IPS DF 4.7 (cell line): Measurements from ENCODE around the gene NPFFR1.
"Not testable (repeated sequence)": the region's sequence is repeated elsewhere in the genome, so short reads cannot be mapped to it uniquely, and the experiment has no call there.

Experiments
- DNase-seq: peaks from one replicate; pipeline ENCODE4 v3.0.0-alpha.2; 2013; ENCODE audit warnings: low spot score; ENCODE audit errors: extremely low read depth

Gene NPFFR1

DNA sequence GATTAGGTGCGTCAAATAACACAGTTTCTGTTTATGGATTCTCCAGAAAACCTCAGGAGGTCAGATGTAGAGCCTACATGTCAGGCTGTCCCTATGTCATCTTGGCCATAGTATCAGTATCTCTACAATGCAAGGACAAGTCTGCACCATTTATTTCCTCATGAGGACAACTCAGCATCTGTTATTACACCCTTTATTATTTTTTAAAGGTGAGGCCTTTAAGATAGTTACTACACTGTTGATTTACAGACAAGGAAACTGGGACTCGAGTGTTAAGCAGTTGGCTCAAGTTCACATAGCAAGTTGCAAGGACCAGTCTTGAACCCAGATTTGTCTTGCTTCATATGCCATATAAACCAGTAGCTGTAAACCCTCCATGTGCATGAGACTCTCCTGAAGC, 27.3 kb downstream of the NPFFR1 start:
- DNase-seq = no peak

DNA sequence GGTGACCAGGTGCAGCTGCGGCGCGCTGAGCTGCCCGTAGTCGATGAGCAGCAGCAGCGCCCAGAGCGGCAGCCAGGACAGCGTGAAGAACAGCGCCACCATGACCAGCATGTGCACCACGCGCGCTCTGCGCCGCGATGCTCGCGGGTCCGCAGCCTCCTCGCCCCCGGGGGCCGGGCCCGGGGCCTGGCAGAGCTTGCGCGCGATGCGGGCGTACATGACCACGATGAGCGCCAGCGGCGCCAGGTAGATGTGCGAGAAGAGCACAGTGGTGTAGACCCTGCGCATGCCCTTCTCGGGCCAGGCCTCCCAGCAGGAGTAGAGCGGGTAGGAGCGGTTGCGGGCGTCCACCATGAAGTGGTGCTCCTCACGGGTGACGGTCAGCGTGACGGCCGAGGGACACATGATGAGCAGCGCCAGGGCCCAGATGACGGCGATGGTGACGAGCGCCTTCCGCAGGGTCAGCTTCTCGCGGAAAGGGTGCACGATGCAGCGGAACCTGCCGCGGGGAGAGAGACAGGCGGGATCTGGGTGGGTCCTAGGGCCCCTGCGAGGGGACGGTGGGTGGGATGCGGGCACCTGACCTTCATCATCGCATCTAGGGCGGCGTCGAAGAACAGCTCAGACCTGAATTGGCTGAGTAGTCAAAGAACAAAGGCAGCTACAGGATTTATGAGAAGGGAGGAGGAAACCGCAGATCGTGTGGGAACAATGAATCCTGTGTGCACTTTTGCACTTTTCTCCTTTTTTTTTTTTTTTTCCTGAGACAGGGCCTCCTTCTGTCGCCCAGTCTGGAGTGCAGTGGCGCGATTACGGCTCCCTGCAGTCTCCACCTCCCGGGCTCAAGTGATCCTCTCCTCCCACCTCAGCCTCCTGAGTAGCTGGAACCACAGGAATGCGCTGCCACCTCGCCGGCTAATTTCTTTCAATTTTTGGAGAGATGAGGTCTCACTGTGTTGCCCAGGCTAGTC, 28.2 kb downstream of the NPFFR1 start:
- no peak for DNase-seq

GRCh38 chr10:70254778-70255328, 29.0 kb downstream of the NPFFR1 start:
- no peak for DNase-seq

DNA sequence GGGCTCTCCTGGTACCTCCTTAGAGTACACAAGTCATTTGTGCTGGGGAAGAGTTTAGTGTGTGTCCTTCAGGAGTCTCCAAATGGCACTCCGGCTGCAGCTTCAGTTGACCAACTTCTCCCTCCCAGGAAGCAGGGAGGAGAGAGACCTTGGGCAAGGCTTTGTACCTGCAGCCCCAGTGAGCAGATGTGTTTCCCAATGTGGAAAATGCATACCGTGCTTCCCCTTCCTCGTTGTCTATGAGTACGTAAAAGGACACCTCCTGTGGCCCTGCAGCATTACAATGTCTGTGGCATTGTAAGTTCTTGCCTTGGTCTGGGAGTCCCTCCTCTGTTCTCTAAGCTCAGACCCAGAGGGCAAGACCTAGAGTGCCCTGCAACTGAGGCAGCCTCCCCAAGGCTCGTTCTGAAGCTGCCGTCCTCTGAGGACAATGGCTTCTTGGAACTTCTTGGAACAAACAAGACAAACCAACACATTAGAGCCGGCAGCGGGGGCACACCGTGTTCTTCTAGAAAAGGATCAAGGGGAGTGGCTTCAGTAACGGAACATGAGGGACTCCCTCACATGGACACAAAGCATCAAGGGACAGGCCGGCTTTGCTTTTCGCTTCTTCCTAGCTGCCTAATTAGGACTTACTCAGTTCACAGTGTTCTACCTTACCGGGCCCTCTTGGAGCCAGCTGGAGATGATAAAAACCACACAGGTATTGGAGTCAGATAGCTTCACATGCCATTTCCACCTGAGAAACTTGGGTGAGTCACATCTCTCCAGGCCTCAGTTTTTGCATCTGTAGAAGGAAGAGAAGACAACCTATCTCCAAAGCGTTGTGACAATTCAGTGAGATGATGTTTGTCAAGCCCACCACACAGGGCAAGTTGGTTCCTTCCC, 29.7 kb downstream of the NPFFR1 start:
- no peak for DNase-seq

DNA sequence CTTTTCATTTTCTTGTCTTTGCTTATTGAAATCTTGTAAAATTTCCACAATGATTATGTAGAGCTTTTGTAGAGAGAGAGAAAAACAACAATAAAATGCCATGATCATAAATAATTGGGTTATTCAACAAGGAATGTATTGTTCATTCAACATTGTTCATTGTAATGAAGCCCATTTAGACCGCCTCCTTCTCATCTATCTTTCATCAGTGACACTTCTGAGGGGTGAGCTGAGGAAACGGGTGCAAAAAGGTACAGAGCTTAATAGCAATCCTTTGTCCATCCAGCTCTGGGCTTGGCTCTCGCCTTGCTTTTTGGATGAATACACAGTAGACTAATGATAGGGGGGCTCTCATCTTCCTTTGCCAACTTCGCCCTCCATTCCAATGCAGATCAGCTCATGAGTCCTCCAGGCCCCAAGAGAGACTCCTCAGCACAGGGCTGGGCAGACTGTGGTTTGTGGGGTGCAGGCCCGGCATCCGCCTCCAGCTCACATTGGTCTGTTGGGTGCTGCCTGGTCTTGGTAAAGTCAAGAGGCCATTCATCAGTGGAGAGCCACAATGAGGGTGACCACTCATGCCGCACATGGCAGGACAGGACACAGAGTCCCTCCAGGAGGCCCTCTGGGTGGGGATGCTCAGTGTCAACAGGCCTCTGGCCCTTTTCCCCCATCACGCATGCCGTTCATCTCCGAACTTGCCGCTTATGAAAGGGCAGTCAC, 32.7 kb downstream of the NPFFR1 start:
- no peak for DNase-seq

DNA sequence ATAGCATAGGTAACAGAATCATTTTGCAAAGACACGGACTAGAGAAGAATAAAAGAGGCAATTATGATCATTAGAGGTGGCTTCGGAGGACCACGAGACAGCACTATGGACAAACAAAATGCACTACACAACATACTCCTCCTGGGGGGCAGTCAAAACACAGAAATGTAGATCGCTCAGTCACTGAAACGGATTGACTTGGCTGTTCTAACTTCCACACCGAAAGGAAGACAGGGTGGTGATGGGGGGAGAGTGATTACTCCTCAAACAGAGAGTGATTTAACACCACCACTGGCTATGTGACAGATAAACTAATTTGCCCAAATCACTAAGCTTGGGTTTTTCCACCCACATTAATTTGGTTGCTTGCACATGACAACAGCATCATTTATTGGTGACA, 36.4 kb downstream of the NPFFR1 start:
- no peak for DNase-seq

- DNase-seq = no peak
Measured at GRCh38 chr10:70241081-70241480, 42.7 kb downstream of the NPFFR1 start.

DNA sequence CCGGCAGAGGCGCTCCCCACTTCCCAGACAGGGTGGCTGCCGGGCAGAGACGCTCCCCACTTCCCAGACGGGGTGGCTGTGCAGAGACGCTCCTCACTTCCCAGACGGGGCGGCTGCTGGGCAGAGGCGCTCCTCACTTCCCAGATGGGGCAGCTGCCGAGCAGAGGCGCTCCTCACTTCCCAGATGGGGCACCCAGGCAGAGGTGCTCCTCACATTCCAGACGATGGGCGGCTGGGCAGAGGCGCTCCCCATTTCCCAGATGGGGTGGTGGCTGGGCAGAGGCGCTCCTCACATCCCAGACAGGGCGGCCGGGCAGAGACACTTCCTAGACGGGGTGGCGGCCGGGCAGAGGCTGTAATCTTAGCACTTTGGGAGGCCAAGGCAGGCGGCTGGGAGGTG, 43.8 kb downstream of the NPFFR1 start:
- DNase-seq = not testable (repeated sequence)

DNA sequence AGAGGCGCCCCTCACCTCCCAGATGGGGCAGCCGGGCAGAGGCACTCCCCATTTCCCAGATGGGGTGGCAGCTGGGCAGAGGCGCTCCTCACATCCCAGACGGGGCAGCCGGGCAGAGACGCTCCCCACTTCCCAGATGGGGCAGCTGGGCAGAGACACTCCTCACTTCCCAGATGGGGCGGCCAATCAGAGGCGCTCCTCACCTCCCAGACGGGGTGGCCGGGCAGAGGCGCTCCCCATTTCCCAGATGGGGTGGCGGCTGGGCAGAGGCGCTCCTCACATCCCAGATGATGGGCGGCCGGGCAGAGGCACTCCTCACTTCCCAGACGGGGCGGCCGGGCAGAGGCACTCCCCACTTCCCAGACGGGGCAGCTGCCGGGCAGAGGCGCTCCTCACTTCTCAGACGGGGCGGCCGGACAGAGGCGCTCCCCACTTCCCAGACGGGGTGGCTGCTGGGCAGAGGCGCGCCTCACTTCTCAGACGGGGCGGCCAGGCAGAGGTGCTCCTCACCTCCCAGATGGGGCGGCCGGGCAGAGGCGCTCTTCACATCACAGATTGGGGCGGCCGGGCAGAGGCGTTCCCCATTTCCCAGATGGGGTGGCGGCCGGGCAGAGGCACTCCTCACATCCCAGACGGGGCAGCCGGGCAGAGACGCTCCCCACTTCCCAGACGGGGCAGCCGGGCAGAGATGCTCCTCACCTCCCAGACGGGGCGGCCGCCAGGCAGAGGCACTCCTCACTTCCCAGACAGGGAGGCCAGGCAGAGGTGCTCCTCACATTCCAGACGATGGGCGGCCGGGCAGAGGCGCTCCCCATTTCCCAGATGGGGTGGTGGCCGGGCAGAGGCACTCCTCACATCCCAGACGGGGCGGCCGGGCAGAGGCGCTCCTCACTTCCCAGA, 44.5 kb downstream of the NPFFR1 start:
- not testable (repeated sequence) for DNase-seq

DNA sequence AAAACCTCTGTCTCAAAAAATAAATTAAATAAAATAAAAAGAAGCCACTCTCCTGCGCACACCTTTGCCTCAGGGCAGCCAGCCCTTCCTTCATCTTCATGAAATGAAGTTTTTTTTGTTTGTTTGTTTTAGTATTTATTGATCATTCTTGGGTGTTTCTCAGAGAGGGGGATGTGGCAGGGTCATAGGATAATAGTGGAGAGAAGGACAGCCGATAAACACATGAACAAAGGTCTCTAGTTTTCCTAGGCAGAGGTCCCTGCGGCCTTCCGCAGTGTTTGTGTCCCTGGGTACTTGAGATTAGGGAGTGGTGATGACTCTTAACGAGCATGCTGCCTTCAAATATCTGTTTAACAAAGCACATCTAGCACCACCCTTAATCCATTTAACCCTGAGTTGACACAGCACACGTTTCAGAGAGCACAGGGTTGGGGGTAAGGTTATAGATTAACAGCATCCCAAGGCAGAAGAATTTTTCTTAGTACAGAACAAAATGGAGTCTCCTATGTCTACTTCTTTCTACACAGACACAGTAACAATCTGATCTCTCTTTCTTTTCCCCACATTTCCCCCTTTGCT, 45.8 kb downstream of the NPFFR1 start:
- DNase-seq = not testable (repeated sequence)

DNA sequence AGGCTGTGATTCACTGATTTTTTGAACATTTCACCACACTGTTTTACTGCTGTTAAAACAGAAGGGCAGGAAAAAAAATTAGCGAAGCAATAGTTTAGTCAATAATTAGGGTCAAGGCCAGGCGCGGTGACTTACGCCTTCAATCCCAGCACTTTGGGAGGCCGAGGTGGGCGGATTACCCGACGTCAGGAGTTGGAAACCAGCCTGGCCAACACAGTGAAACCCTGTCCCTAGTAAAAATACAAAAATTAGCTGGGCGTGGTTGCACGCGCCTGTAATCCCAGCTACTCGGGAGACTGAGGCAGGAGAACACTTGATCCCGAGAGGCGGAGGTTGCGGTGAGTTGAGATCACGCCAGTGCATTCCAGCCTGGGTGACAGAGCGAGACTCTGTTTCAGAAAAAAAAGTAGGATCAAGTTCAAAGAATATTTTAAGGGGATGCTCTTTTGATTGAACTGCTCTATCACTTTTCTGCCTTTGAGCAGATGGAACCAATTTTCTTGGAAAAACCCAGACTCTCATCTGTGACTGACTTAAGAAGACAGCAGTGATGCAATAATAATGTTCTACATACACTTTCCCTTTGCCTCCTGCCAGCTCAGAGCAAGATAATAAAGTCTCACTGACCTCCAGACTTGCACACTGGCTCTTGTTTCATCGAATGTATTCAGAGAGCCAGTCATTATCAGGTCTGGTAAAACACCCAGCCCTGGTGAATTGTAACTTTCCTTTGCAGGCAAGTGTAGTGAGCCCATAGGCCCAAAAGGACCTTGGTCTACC, 48.9 kb downstream of the NPFFR1 start:
- no peak for DNase-seq

- no peak for DNase-seq
Measured at GRCh38 chr10:70233939-70234300, 49.9 kb downstream of the NPFFR1 start.

DNA sequence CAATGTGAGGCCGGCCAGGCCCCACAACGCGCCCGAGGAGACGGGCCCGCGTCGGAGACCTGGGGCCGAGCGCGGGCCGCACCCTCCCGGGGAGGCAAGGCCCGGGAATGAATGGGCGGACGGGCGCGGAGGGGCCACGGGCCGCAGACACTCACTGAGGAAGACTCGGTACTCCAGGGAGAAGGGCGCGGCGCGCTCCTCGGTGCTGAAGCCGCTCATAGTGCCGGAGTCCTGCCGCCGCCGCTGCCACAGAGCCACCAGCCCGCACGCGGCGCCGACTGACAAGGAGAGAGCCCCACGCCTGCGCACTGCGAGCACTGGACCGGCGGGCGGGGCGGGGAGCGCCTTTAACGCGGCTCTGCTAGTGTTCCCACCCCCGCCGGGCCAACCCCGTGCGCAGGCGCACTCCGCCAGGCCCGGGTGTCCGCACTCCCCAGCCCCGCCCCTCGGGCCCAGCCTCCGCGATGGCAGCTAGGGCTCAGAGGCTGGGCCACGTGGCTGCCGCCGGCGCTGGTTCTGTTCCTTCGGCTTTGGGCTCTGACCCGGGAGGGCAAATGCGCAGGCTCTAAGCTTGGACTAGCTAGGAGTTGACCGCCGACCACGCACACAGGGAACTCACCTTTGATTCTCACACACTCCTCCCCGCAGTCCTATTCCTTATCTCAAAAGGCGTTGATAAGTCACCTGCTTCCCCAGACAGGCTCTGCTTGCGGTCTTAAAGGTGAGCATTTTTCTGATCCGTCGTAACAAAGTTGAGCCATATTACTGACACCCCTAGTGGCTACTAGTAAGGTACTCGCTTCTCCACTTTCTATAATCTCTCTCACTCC, 50.5 kb downstream of the NPFFR1 start, which contains the start of gene PPA1:
Gene PPA1 (minus strand): TSS at position 321 of the 830 bp plus-strand sequence. CDS start 102 bp downstream, at position 219.
- DNase-seq = peak; percentile 68

GRCh38 chr10:70232859-70233108, 51.0 kb downstream of the NPFFR1 start:
- DNase-seq = no peak

DNA sequence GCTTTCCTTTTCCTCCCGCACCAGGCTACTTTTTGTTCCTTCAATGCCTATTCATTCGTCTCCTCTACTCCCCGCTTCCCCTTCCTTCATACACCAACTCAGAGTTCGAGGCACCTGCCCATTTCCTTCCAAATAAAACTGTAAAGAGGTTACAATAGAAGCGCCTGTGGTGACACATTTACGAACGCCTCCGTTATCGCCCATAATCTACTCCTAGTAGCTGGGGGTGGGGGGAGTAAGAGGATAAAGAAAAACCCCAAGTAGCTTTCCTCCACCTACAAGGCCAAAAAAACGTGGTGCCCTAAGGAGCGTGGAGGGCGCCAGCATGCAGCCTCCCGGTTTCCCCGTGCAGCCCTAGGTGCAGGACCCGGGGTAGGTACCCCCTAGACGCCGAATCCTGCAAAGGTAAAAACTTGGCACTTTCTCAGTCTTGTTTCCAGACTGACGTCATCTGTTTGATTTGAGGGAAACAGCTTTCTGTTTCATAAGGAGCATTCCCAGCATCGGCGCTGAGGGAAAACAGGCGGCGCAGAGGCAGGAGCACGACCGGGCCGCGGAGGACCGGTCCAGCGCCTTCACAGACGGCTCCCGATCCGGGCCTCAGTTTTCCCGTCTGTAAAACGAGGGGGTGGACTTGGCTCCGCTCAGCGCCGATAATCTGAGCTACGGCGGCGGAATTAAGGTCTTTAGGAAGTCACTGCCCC, 51.5 kb downstream of the NPFFR1 start:
- DNase-seq = no peak

DNA sequence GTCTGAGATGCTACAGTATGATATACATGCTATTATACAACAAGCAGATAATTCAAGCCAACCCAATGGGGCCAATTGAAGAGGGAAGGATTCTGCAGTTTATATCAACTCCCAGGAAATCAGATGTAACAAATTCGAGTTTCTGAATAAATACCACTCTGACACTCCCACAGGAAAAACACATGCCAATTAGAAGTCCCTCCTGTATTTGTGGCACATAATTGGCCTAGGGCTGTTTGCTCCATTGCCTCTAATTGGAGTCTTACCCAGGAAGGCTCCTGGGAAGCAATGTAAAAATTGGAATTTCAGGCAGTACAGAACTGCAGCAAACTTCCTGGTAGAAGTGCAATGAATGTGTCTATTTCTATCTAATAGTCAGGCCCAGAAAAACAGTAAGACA, 55.3 kb downstream of the NPFFR1 start:
- DNase-seq = no peak

DNA sequence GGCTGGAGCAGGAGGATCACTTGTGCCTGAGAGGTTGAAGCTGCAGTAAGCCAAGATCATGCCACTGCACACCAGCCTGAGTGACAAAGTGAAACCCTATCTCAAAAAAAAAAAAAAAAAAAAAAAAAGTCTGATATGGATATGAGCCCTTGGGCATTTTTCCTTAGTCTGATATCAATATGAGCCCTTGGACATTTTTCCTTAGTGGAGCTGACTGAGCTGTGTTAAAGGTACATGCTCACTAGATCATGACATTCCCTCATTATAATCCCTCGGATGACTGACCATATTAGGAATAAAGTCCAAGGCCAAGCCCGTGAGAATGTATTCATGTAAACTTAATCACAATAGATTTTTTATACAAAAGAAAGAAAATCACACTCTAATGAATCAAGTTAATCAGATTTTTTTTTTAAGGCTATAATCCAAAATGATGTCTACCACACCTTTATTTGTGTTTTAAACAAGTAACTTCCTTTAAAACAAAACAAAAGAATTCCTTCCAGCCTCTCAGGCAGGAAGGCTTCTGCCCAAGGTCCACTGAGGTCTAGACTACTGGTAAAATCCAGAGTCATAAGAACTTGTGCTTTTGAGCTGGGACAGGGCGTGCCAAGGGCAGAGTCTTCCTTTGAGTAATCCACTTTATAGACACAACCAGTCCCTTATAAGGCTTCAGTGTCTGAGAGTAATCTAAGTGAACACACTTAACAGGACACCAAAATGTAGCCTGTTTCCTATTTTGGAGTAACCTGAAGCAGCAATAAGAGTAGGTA, 56.1 kb downstream of the NPFFR1 start:
- DNase-seq = no peak
